SK-N-SH treated with all-trans-retinoic acid at 6 μM for 48 hours (cell line): Measurements from ENCODE around the gene TNIP3.

Source experiments
- ATAC-seq: fragments of 200-7000 bp; cut with Tn5 transposase; 3 replicates; pipeline ENCODE4 v1.9.1; 2020; ENCODE audit warnings: mild to moderate bottlenecking, moderate library complexity
- ARNTL ChIP-seq: fragments of 450-650 bp; formaldehyde crosslinking; IDR thresholded peaks from 2 replicates; pipeline ENCODE4 v1.5.0; 2020; ENCODE audit warnings: low read depth, mild to moderate bottlenecking, moderate library complexity, borderline replicate concordance
- BACH2 ChIP-seq: fragments of 250-450 bp; sonication (Bioruptor Pico); IDR thresholded peaks from 2 replicates; pipeline ENCODE4 v1.9.0; 2021; ENCODE audit warnings: mild to moderate bottlenecking, borderline replicate concordance
- CSDC2 ChIP-seq: fragments of 250-450 bp; sonication (Bioruptor Pico); IDR thresholded peaks from 2 replicates; pipeline ENCODE4 v1.5.0; 2020; ENCODE audit warnings: mild to moderate bottlenecking, moderate library complexity
- ESRRG ChIP-seq: fragments of 250-450 bp; sonication (Bioruptor Pico); IDR thresholded peaks from 2 replicates; pipeline ENCODE4 v1.6.1; 2021; ENCODE audit warnings: mild to moderate bottlenecking
- GLIS3 ChIP-seq: fragments of 250-450 bp; sonication (Bioruptor Pico); IDR thresholded peaks from 2 replicates; pipeline ENCODE4 v1.5.0; 2020; ENCODE audit warnings: mild to moderate bottlenecking, moderate library complexity
- ISL1 ChIP-seq: fragments of 250-450 bp; sonication (Bioruptor Pico); IDR thresholded peaks from 2 replicates; pipeline ENCODE4 v2.1.2; 2022; ENCODE audit warnings: mild to moderate bottlenecking, moderate library complexity
- OSR1 ChIP-seq: fragments of 250-450 bp; sonication (Bioruptor Pico); IDR thresholded peaks from 2 replicates; pipeline ENCODE4 v1.8.0; 2022; ENCODE audit warnings: moderate library complexity, mild to moderate bottlenecking, inconsistent platforms
- PATZ1 ChIP-seq: fragments of 250-450 bp; sonication (Bioruptor Pico); IDR thresholded peaks from 2 replicates; pipeline ENCODE4 v1.8.0; 2020; ENCODE audit warnings: mild to moderate bottlenecking, moderate library complexity, borderline replicate concordance
- PPARA ChIP-seq: fragments of 250-450 bp; sonication (Bioruptor Pico); IDR thresholded peaks from 2 replicates; pipeline ENCODE4 v1.5.0; 2020; ENCODE audit warnings: mild to moderate bottlenecking, borderline replicate concordance
- RARB ChIP-seq: fragments of 250-450 bp; sonication (Bioruptor Pico); IDR thresholded peaks from 2 replicates; pipeline ENCODE4 v1.8.0; 2021; ENCODE audit warnings: mild to moderate bottlenecking, moderate library complexity
- SNAI2 ChIP-seq: fragments of 250-450 bp; sonication (Bioruptor Pico); IDR thresholded peaks from 2 replicates; pipeline ENCODE4 v1.5.0; 2020; ENCODE audit warnings: mild to moderate bottlenecking, moderate library complexity
- TCF4 ChIP-seq: fragments of 250-450 bp; sonication (Bioruptor Pico); IDR thresholded peaks from 2 replicates; pipeline ENCODE4 v1.8.0; 2021; ENCODE audit warnings: mild to moderate bottlenecking, moderate library complexity, borderline replicate concordance
- ZC3H10 ChIP-seq: fragments of 250-450 bp; sonication (Bioruptor Pico); IDR thresholded peaks from 2 replicates; pipeline ENCODE4 v1.5.1; 2021; ENCODE audit warnings: mild to moderate bottlenecking, moderate library complexity
- ZFP3 ChIP-seq: fragments of 250-450 bp; sonication (Bioruptor Pico); IDR thresholded peaks from 2 replicates; pipeline ENCODE4 v1.5.0; 2020; ENCODE audit warnings: mild to moderate bottlenecking, moderate library complexity
- ZFP30 ChIP-seq: fragments of 450-650 bp; formaldehyde crosslinking; IDR thresholded peaks from 2 replicates; pipeline ENCODE4 v1.5.0; 2022; ENCODE audit warnings: mild to moderate bottlenecking, moderate library complexity
- ZNF565 ChIP-seq: fragments of 450-650 bp; formaldehyde crosslinking; conservative IDR thresholded peaks from 2 replicates; pipeline ENCODE4 v1.5.0; 2020; ENCODE audit warnings: low read depth, mild to moderate bottlenecking, moderate library complexity
- ZNF70 ChIP-seq: fragments of 450-650 bp; formaldehyde crosslinking; IDR thresholded peaks from 2 replicates; pipeline ENCODE4 v1.5.0; 2020; ENCODE audit warnings: mild to moderate bottlenecking, moderate library complexity
- ZNF8 ChIP-seq: fragments of 450-650 bp; formaldehyde crosslinking; IDR thresholded peaks from 2 replicates; pipeline ENCODE4 v1.5.0; 2020; ENCODE audit warnings: mild to moderate bottlenecking, moderate library complexity
- TF ChIP-seq, protein P1 (sequence below): fragments of 250-450 bp; sonication (Bioruptor Pico); IDR thresholded peaks from 2 replicates; pipeline ENCODE4 v1.8.0; 2021; ENCODE audit warnings: low read depth, mild to moderate bottlenecking, moderate library complexity, borderline replicate concordance
- TF ChIP-seq, protein P2 (sequence below): fragments of 250-450 bp; sonication (Bioruptor Pico); IDR thresholded peaks from 2 replicates; pipeline ENCODE4 v1.5.1; 2021; ENCODE audit warnings: mild to moderate bottlenecking, moderate library complexity
- TF ChIP-seq, protein P3 (sequence below): fragments of 250-450 bp; sonication (Bioruptor Pico); IDR thresholded peaks from 2 replicates; pipeline ENCODE4 v1.5.1; 2020; ENCODE audit warnings: low read depth, mild to moderate bottlenecking, moderate library complexity

TNIP3 gene

GRCh38 chr4:121098266-121098665 is 65.9 kb downstream of the TNIP3 start:
- TF ChIP-seq ZNF70 (CRISPR knock-in tag) (no peak), CSDC2 (CRISPR knock-in tag) (no peak), ZFP3 (CRISPR knock-in tag) (no peak), ZFP30 (CRISPR knock-in tag) (no peak), TCF4 (CRISPR knock-in tag) (no peak), ESRRG (CRISPR knock-in tag) (no peak), SNAI2 (CRISPR knock-in tag) (no peak), ZNF565 (CRISPR knock-in tag) (no peak), PATZ1 (CRISPR knock-in tag) (no peak), BACH2 (no peak), ARNTL (no peak), ISL1 (no peak), RARB (CRISPR knock-in tag) (no peak), GLIS3 (CRISPR knock-in tag) (no peak)
- TF ChIP-seq, protein P1, sequence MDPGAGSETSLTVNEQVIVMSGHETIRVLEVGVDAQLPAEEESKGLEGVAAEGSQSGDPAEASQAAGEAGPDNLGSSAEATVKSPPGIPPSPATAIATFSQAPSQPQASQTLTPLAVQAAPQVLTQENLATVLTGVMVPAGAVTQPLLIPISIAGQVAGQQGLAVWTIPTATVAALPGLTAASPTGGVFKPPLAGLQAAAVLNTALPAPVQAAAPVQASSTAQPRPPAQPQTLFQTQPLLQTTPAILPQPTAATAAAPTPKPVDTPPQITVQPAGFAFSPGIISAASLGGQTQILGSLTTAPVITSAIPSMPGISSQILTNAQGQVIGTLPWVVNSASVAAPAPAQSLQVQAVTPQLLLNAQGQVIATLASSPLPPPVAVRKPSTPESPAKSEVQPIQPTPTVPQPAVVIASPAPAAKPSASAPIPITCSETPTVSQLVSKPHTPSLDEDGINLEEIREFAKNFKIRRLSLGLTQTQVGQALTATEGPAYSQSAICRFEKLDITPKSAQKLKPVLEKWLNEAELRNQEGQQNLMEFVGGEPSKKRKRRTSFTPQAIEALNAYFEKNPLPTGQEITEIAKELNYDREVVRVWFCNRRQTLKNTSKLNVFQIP = no peak
- TF ChIP-seq, protein P2, sequence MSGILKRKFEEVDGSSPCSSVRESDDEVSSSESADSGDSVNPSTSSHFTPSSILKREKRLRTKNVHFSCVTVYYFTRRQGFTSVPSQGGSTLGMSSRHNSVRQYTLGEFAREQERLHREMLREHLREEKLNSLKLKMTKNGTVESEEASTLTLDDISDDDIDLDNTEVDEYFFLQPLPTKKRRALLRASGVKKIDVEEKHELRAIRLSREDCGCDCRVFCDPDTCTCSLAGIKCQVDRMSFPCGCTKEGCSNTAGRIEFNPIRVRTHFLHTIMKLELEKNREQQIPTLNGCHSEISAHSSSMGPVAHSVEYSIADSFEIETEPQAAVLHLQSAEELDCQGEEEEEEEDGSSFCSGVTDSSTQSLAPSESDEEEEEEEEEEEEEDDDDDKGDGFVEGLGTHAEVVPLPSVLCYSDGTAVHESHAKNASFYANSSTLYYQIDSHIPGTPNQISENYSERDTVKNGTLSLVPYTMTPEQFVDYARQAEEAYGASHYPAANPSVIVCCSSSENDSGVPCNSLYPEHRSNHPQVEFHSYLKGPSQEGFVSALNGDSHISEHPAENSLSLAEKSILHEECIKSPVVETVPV = no peak
- no peak for ATAC-seq

- peak; percentile 53; the same call in 1 of the 3 replicates for ATAC-seq
- TF ChIP-seq GLIS3 (CRISPR knock-in tag) = no peak
- no peak for TF ChIP-seq PPARA (CRISPR knock-in tag)
- TF ChIP-seq ZC3H10 (CRISPR knock-in tag) = no peak
- no peak for TF ChIP-seq ZFP3 (CRISPR knock-in tag)
- no peak for TF ChIP-seq SNAI2 (CRISPR knock-in tag)
- no peak for TF ChIP-seq ARNTL
Measured at GRCh38 chr4:121096629-121097028, 67.5 kb downstream of the TNIP3 start.

DNA sequence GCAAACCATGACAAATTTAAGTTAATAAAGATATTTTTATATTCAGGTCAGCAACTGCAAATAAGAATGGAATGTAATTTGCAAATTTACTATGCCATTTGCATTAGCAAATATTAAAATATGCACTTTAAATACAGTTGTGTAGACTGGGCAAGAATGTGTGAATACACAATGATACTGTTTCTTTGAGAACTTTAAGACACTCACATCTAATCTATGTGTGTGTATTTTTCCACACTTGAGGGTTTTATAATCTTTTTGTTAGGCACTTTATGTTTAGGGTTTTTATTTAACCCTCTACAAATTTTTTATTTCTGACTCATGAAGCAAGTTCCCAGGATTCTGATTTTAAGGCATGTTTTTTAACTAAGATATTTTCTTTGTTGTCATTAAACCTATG is 67.9 kb downstream of the TNIP3 start:
- no peak for ATAC-seq
- TF ChIP-seq, protein P3, sequence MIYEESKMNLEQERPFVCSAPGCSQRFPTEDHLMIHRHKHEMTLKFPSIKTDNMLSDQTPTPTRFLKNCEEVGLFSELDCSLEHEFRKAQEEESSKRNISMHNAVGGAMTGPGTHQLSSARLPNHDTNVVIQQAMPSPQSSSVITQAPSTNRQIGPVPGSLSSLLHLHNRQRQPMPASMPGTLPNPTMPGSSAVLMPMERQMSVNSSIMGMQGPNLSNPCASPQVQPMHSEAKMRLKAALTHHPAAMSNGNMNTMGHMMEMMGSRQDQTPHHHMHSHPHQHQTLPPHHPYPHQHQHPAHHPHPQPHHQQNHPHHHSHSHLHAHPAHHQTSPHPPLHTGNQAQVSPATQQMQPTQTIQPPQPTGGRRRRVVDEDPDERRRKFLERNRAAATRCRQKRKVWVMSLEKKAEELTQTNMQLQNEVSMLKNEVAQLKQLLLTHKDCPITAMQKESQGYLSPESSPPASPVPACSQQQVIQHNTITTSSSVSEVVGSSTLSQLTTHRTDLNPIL (CRISPR knock-in tag) = no peak
- TF ChIP-seq TCF4 (CRISPR knock-in tag) (no peak), ZFP30 (CRISPR knock-in tag) (no peak)

GRCh38 chr4:121094297-121094966 is 69.7 kb downstream of the TNIP3 start:
- no peak for ATAC-seq
- TF ChIP-seq OSR1 (no peak), ZC3H10 (CRISPR knock-in tag) (no peak)
- TF ChIP-seq, all 23 proteins: peak for 0

DNA sequence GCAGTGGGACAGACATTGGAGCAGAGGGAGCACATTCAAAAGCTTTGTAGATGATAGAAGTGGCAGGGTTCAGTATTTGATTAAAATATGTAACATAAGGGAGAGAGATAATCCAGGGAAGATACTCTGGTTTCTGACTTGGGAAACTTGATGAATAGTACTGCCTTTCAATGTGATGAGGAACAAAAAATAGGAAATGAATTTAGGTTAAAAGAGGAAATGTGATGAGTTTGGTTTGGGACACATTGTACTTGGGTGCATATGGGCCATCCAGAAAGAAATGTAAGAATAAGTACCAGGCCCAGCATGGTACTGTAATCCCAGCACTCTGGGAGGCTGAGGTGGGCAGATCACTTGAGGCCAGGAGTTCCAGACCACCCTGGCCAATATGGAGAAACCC is 70.9 kb downstream of the TNIP3 start:
- ATAC-seq = no peak
- TF ChIP-seq CSDC2 (CRISPR knock-in tag) (no peak), OSR1 (no peak), ISL1 (no peak), ZNF8 (CRISPR knock-in tag) (no peak), ZFP3 (CRISPR knock-in tag) (no peak), GLIS3 (CRISPR knock-in tag) (no peak), ZFP30 (CRISPR knock-in tag) (no peak), ZC3H10 (CRISPR knock-in tag) (no peak)
- TF ChIP-seq, protein P2 = no peak
- TF ChIP-seq, protein P1 = no peak
